Colon (tissue), 2 donors: ENCODE results near the gene RNF212.

Experiments used
- FAIRE-seq: peaks from 2 replicates; lab custom pipeline; 2012; peaks lifted over from hg19 to GRCh38; lab: Jason Lieb, UNC
- donor health status: control.
- donor health status: control.

RNF212 gene

DNA sequence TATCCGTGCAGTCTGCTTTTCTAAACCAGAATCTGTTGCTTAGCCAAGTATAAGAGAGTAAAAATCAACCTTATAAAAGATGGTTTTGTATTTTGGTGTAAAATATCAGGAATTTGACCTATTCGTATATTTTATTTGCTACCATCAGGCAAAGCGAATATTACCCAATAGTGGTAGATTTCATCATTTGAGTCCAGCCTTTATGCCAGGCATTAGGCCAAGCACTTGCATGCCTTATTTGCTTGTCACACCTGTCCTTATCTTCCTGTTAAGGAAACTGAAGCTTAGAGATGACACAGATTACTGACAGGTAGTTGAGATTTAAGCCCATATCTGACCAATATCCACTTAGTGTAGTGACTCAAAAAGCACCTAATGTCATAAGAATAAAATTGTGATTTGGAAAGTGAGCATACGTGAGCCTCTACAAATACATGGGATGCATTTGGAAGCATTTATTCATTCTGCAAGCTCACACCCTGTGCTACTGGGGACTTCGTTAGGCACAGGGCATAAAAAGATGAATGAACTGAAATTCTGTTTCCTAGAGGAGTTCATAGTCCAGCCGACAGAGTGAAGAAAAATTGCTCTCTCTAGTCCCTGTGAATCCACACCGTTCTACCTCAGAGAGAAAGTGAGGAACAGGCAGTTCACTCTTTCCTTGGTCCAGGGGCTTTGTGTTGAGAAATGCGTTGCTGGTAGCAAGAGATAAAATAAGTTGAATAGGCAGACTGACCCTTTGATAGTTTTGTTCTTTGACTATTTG lies 2.3 kb upstream of the RNF212 start:
- no peak for FAIRE-seq

DNA sequence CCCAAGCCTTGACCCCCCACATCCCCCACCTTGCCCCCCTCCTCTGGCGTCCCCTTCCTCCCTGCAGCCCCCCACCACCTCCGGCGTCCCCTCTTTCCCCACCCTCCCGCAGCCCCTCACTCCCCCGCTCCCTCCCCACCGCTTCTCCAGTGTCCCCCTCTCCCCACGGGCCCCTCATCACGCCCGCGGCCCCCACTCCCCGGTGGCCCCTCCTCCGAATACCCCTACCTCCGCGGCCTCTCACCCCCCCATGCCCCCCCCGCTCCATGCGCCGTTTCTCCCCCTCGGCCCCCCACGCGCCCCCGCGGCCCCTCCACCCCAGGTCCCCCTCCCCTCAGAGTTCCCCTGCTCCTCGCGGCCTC lies 562 bp downstream of the RNF212 start:
- no peak for FAIRE-seq

DNA sequence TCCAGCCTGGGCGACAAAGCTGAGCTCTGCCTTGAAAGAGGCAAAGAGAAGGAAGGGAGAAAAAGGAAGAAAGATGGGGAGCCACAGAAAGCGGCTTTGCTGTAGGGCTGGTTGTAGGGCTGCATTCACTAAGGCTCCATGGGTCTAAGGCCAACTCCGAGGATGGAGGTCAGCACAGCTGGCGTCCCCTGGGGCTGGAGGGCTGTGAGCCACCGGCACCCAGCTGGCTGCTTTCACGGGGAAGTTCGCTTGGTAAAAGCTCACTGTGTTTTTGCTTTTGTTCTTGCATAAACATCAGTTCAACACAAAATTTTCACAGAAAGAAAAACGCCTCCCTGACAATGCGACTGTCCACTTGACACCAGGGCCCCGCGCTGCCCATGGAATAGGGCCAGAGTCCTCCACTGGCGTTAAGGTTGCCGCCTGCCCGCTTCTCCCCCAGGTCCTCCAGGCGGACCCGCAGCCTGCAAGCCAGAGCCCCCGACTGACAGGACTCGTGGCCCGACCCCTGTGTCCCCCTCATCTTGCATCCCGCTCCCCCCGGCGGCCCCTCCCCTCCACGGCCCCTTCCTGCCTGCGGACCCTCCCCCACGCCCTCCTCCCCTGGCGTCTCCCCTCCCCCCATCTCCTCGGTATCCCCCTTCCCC lies 1.1 kb downstream of the RNF212 start:
- FAIRE-seq = no peak

DNA sequence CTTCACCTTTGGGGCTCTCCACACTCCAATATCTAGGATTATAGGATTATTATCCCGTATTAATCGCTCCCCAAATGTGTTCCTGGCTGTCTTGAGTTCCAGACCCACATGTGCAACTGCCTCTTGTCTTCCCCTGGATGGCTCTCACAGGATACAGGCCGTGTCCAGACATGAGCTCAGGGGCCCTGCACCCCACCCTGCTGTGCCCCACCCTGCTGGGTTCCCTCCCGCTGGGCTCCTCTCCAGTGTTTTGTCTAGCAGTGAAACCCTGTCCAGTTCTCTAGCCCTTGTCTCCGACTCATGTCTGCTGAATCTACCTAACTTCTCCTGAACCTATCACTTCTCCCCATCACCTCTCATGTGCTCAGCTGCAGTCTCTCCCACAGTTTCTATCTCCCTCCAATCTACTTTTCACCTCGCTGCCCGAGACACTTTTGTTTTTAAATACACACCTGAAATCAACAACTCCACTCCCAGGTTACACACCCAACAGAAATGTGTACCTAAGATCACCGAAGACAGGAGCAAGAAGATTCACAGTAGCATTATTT lies 2.0 kb downstream of the RNF212 start:
- FAIRE-seq = no peak

DNA sequence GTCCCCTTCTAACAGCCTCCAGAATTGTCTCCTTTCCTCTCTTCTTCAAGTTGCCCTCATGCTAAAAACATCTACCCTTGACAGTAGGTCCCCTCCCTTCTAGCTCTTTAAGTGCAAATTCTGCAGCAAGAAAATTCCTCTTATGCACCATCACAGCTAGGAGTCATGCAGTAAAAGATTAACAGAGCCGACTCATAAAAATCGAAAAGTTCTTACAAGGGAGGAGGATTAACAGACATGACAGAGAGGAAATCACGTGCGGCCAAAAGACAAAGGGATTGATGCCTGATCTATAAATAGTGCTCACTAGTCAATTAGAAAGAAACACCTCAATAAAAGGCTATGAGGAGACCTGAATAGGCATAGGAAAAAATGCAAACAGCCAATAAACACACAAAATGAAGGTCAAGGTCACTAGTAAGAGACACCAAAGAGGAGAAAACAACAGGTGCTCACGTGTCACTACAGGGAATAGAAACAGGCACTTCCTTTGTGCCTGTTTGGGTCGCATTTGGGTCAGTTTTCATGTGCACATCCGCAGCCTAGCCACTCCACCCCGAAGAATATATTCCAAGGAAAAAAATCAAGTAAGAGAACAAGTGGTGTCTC lies 3.4 kb downstream of the RNF212 start:
- no peak for FAIRE-seq

DNA sequence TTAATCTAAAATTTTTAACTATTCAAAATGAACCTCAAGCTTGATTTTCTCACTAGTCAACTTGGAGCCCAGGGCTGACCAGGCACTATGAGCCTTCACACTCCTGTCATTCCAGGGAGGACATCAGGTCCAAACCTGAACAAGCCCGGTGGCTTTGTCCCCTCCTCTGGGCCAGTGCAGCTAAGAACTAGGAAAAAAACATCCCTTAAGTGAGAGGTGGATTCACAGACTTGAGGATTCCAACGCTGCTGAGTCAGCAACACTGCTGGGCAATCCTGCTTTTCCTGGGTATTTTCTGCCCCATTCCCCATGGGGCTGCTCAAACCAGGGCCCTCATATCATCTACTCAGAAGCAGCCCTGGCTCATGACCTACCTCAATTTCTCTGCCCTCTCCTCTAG lies 4.0 kb downstream of the RNF212 start:
- FAIRE-seq = no peak

DNA sequence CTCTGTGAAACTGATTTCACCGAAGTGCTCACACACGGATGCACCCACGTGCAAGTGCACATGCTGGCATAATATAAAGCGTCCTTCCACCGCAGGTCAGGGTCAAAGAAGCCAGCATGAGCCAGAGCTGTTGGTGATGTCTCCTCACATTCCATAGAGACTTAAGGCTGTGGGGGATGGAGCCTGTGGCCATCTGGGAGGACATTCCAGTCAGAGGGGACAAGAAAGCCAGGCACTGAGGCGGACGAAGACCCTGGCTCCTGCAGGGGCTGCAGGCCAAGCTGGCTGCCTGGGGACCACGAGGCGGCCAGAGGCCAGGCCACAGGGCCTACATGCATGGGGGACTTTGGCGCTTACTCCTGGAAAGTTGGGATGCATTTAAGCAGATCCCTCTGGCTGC lies 7.7 kb downstream of the RNF212 start:
- FAIRE-seq = no peak

DNA sequence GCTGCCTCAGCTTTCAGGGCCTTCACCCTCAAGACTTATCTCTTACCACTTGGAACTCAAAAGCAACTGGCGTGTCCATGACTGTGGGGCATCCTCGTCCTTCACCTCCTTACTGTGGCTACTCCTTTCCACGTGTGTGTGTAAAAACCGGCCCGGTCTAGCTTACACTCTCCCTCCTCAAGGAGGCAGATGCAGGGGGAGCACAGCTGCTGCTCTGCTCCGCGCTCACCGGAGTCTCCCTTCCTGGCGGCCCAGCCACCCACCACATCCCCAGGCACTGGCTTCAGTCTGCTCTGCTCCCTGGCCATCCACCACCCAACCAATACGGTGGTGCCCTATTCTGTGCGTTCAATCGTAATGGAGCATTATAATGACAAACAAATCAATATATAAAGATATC lies 8.3 kb downstream of the RNF212 start:
- FAIRE-seq = no peak

DNA sequence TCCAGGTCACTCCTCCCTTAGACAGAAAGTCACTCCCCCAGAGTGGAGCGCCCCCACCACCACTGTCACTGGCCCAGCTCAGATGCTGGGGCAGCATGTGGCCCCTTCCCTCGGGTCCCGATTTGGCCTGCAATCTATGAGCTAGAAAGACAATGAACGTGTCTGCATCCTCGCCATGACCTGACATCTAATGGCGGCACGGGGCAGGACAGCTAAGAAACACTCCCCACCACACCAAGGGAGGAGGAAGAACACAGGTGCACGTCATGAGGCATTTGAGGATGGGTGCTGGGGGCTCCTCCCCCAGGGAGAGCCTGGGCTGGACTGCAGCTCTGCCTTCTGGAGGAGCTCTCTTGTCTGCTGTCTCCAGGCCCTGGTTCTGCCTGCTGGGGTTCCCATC lies 8.7 kb downstream of the RNF212 start:
- no peak for FAIRE-seq

DNA sequence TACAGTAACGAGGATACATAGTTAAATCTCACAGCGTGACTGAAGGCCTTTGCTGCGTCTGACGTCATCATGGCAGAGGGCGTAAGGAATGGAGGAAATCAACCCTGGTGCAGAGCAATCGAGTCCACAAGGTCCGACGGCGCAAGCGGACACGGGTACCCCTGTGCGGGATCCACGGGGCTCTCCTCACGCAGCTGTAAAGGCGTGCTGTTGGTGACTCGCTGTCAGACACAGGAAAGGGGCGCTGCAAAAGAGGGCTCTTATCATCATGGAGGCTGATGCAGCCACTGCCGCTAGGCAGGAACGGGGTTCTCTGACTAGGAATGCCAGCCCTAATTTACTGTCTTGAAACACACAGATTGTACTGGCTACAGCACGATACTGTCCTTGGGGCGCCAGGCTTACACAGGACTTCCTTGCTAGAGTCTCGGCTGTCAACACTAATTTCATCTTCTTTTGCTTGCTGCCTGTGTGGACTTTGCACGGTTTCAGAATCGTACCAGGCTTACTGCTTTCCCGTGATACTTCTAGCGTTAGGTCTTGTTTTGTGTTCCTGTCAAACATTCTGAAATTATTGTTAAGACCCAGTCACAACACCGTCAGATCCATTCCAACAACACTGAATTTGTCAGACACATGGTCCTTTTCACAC lies 13.6 kb downstream of the RNF212 start:
- FAIRE-seq = no peak

DNA sequence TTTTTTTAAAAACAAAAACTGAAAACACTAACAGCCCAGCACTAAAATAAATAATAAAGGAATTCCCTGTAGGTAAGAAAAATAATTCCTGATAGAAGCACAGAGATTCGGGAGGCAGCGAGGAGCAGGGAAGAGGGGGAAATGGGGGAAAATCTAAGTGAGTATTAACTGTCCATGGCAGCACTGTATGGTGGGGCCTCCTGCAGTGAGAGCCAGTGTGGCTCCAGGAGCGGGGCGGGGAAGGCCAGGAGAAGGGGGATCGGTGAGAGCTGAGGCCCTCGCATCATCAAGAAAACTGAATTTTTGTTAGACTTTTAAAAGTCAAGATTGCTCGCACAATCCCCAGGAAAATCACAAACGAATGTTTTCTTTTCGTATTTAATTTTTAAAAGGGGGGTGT lies 14.1 kb downstream of the RNF212 start:
- FAIRE-seq = no peak

DNA sequence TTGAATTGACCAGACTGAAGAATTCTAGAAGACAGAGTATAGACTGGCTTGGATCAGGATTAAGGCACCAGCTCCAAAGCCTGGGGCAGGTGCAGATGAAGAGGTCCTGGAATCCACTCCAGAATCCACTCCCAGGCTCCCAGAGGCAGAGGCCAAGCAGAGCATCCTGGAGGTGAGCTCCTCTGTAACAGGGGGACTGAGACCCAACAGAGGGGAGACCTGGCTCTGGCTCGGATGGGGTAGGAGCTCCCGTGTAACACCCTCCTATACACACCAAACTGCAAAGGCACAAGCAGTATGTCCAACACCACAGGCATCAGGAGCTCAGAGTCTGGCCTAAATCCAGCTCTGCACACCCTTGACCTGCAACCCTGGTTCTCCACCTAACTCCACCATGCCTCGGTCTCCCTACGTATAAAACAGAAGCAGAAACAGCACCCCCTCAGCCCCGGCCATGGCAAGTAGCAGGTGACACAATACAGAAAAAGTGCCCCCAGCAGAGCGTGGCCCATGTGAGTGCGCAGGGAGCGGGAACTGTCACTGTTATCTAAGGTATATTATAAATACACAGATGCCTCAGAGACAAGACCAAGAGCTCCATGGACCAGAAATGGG lies 14.9 kb downstream of the RNF212 start:
- no peak for FAIRE-seq

DNA sequence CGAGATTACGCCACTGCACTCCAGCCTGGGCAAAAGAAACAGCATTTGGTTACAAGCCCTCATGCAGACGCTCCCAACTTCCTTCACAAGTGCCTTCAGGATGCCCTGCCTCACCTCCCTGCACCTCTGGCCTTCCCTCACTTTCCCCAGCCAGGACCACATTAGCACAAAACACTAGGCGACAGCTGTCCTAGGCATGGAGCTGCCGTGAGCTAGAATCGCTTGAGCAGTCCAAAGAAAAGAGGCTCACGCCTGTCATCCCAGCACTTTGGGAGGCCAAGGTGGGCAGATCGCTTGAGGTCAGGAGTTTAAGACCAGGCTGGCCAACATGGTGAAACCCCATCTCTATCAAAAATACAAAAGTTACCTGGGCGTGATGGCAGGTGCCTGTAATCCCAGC lies 15.8 kb downstream of the RNF212 start:
- FAIRE-seq = no peak

DNA sequence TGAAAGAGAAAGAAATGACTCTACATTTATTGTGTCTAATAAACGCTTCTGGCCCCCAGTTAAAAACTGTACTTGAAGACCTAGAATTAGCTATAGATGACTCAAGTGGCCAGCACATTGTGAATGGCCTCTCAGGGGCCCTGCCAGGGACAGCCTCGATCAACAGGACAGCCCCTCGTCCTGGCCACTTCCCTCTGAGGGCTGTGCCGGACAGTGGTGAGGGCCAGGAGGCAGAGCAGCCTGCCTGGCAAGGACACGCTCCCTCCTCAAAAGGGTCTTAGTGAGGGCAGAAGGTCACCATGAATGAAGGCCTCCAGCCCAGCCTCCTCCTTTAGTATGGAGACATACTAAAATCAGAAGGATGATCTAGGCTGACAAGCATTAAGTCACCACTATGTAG lies 16.5 kb downstream of the RNF212 start:
- no peak for FAIRE-seq

DNA sequence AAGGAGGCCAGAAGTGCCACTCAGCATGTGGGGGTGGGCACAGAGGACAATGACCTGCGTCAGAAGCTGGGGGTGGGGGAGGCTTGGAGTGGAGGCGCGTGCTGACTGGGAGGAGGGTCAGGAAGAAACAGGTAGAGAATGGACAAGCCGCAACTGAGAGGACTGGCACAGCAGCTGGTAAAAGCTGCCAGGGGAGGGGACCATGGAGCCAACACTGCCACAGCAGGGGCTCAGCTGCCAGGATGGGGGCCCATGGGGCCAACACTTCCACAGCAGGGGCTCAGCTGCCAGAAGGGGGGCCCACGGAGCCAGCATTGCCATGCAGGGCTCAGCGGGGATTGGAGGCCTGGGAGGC lies 19.1 kb downstream of the RNF212 start:
- FAIRE-seq = no peak

DNA sequence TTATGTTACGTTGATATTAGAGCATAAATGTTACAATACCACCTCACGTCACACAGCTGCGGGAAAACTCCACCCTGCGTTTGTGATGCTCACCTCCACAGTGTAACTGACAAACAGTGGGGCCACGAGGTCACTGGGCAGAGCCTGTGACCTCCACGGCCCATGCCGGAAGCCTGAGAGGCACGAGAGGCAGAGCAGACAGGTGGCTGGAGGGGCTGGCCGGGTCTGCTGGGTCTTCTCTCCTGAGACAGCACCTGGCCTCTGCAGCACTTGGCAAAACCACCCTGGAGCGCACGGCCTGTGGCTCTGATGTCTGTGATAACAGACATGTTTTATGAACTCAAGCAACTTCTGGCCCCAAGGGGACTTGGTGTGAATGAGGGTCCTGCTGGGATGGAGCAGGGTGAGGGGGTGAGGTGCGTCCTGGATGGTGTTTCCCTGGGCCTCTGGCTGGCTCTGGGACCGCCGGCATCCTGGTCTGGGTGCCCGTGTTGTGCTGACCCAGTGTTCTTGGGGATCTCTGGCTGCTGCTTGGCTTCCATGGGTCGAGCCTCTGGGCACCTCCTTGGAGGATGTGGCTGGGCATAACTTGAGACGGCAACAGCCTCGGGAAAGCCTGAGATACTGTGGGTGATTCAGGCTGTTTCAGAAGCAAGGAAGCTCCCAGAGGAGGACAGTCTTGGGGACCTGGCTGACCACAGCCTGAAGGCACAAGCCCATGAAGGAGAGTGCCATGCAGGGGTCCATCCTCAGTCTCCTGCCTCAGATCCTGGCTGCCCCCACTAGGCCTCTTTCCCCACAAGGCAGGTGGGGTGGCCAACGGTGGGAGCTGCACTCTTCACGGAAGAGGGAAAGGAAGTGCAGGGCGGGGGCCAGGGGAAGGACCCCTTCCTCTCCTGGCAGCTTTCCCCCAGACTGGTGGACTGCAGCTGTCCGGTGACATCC lies 19.7 kb downstream of the RNF212 start:
- FAIRE-seq = no peak

DNA sequence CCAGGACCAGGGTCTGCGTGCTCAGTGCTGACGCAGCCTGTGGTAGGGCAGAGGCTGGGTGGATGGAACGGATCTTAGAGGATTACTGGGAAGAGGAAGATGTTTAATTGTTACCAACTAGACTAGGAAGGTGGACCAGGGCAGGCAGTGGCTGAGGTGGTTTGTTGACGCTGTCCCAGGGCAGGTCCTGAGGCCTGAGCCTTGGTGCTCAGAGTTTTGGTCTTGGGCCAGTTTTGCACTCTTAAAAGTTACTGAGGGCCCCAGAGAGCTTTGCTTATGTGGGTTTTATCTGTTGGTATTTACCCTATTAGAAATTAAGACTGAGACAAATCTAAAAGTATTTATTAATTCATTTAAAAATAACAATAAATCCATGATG lies 20.4 kb downstream of the RNF212 start:
- no peak for FAIRE-seq

DNA sequence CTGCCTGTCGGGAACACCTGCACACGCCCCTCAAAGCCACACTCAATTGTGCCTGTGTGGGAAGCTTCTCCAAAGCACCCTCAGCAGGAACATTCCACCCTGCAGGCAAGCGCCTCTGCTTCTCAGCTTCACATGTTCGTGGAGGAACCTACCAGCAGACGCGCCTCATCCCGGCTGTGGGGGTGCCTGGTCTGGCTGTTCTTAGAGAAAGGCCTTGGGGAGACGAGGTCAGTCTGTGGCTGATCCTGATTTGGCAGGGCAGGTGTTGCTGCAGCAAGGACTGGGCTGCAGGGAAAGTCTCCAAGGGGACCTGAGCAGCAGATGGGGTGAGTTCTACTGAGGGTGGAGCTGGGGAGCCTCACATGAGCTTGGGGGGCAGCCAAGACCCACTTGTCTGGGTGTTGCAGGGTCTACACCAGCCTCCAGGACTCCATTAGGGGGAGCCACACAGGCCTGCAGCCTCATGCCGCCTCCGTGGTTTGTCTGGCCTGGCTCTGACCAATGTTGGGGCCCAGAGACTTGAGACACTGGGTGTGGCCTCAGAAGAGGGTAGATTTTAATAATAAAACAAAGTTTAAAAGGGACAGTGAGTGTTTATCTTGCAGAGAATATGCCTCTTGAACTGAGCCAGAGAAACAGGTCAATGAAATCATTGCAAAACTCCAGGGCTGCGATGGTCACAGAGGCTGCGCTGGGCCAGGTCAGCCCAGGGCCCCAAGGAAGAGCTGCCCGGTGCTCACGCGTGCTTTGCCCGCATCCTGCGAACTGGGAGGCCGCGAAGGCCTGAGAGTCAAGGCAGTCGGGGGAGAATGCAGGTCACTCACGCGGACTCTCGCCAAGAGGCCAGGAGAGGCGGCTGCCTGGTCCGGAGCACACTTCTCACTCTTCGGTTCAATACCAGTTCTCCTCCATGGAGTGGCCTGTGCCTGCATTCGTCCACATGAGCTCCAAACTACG lies 21.1 kb downstream of the RNF212 start:
- FAIRE-seq = no peak

DNA sequence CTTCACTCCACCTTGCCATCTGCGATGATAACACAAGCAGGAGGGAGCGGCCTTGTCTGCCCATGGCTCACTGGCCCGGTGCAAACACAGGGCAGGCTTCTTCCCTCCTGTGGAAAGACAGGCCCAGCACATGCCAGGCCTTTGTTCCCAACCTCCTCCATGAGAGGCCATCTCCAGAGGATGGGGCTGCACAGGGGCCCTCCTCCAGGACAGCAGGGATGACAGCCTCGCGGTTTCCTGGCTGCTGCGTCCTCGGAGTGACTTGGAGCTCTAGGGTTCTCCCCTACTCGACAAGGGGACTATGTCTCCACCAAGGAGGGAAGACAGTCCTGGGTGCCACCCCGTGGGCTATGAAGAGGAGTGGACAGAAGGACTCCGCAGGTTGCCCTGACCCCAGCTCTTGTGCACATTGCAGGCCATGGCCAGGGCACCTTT lies 21.8 kb downstream of the RNF212 start:
- FAIRE-seq = no peak
